GM12874 (cell line): ENCODE results near the gene OR2A12.

Experiments used
- TF ChIP-seq, protein P1 (sequence below): IDR thresholded peaks from 2 replicates; pipeline ENCODE4 v1.5.1; 2011; ENCODE audit warnings: low read depth, mild to moderate bottlenecking, control low read depth, low read length, moderate library complexity; ENCODE audit not compliant: insufficient read depth

The OR2A12 gene

GRCh38 chr7:144142187-144142586 is 56.1 kb downstream of the OR2A12 start:
- TF ChIP-seq, protein P1, sequence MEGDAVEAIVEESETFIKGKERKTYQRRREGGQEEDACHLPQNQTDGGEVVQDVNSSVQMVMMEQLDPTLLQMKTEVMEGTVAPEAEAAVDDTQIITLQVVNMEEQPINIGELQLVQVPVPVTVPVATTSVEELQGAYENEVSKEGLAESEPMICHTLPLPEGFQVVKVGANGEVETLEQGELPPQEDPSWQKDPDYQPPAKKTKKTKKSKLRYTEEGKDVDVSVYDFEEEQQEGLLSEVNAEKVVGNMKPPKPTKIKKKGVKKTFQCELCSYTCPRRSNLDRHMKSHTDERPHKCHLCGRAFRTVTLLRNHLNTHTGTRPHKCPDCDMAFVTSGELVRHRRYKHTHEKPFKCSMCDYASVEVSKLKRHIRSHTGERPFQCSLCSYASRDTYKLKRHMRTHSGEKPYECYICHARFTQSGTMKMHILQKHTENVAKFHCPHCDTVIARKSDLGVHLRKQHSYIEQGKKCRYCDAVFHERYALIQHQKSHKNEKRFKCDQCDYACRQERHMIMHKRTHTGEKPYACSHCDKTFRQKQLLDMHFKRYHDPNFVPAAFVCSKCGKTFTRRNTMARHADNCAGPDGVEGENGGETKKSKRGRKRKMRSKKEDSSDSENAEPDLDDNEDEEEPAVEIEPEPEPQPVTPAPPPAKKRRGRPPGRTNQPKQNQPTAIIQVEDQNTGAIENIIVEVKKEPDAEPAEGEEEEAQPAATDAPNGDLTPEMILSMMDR: no peak

DNA sequence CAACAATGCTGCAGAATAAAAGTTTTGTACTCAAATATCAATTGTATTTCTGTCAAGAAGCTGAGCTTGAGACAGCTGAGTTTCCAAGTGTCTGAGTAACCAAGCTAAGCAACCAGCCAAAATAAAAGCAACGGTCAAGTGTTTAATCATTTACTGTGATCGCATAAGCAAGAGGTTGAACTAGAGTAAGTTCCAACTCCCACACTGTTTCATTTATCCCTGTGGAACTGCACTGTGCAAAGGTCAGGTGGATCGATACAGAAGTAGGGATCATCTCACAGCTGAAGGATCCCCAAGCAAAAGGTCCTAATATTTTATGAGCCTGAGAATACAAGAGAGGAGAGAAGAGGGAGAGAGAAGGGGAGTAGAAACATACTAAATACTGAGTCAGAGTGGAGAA is 58.3 kb downstream of the OR2A12 start:
- TF ChIP-seq, protein P1: no peak

- TF ChIP-seq, protein P1: no peak
Measured at GRCh38 chr7:144148224-144148827, 62.2 kb downstream of the OR2A12 start.
